ENCODE measurements around the gene GHITM. TPM values are rescaled to one million over a fixed set of nuclear protein-coding genes. Genes with fewer than 3 reads are reported as not detected.

GHITM gene
- total and polyA plus RNA-seq, 2 donors from 2014 or later, result 134 to 376 TPM

GRCh38 chr10:84172467-84173356 lies 33.4 kb downstream of the GHITM start:
- H3K4me1 ChIP-seq (ENCODE audit: control insufficient read depth in 2 of 3, insufficient read depth in 2 of 3, low read depth in 1 of 3, low read length in 3 of 3), result peaks cover 0 to 12% (median 0%) of the 10 kb centered on the region in 3 donors
- H3K9me3 ChIP-seq (ENCODE audit: control insufficient read depth in 2 of 3, insufficient read depth in 1 of 3, low read length in 3 of 3), result no peaks in the 10 kb centered on the region
- no peak for DNase-seq
- H3K27me3 ChIP-seq (ENCODE audit: control insufficient read depth, insufficient read depth, low read length), result no peaks in the 10 kb centered on the region
- no peak overlapping the region for H3K9ac ChIP-seq (ENCODE audit: low read length in 3 of 3)
- H3K4me3 ChIP-seq (ENCODE audit: low read length in 3 of 3), result no peak overlapping the region
- H3K27ac ChIP-seq (ENCODE audit: low read depth in 2 of 2, low read length in 2 of 2), result peak overlapping the region; percentile 53 to 56
- TF ChIP-seq, protein P1, sequence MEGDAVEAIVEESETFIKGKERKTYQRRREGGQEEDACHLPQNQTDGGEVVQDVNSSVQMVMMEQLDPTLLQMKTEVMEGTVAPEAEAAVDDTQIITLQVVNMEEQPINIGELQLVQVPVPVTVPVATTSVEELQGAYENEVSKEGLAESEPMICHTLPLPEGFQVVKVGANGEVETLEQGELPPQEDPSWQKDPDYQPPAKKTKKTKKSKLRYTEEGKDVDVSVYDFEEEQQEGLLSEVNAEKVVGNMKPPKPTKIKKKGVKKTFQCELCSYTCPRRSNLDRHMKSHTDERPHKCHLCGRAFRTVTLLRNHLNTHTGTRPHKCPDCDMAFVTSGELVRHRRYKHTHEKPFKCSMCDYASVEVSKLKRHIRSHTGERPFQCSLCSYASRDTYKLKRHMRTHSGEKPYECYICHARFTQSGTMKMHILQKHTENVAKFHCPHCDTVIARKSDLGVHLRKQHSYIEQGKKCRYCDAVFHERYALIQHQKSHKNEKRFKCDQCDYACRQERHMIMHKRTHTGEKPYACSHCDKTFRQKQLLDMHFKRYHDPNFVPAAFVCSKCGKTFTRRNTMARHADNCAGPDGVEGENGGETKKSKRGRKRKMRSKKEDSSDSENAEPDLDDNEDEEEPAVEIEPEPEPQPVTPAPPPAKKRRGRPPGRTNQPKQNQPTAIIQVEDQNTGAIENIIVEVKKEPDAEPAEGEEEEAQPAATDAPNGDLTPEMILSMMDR (IDR thresholded peaks at IDR 0.05; ENCODE audit: borderline replicate concordance, extremely low read depth, insufficient read depth), result no peak
- FAIRE-seq, result no peak
- no peaks in the 10 kb centered on the region for H3K36me3 ChIP-seq (ENCODE audit: control insufficient read depth in 2 of 3, insufficient read depth in 3 of 3, low read length in 3 of 3)
- intact Hi-C loops (cut with DNase I), result no loop called here

GRCh38 chr10:84173501-84173929 lies 34.2 kb downstream of the GHITM start, which contains the start of gene GPR15LG:
Gene GPR15LG, plus strand, starts transcription at chr10:84173801. Its CDS starts 51 bp downstream, at chr10:84173852.
- Histone ChIP-seq H3K36me3 (ENCODE audit: control insufficient read depth in 2 of 3, insufficient read depth in 3 of 3, low read length in 3 of 3) (no peaks in the 10 kb centered on the region), H3K4me1 (ENCODE audit: control insufficient read depth in 2 of 3, insufficient read depth in 2 of 3, low read depth in 1 of 3, low read length in 3 of 3) (peaks cover 0 to 12% (median 0%) of the 10 kb centered on the region in 3 donors), H3K9ac (ENCODE audit: low read length in 3 of 3) (no peak within 1 kb of the TSS), H3K27ac (ENCODE audit: low read depth in 2 of 2, low read length in 2 of 2) (peak within 1 kb of the TSS; percentile 1 to 56), H3K9me3 (ENCODE audit: control insufficient read depth in 2 of 3, insufficient read depth in 1 of 3, low read length in 3 of 3) (no peaks in the 10 kb centered on the region), H3K27me3 (ENCODE audit: control insufficient read depth, insufficient read depth, low read length) (no peaks in the 10 kb centered on the region), H3K4me3 (ENCODE audit: low read length in 3 of 3) (no peak within 1 kb of the TSS)
- no peak for FAIRE-seq
- TF ChIP-seq, protein P1 (IDR thresholded peaks at IDR 0.05; ENCODE audit: borderline replicate concordance, extremely low read depth, insufficient read depth), result no peak
- intact Hi-C loops (cut with DNase I), result no loop called here
- DNase-seq, result no peak

DNA sequence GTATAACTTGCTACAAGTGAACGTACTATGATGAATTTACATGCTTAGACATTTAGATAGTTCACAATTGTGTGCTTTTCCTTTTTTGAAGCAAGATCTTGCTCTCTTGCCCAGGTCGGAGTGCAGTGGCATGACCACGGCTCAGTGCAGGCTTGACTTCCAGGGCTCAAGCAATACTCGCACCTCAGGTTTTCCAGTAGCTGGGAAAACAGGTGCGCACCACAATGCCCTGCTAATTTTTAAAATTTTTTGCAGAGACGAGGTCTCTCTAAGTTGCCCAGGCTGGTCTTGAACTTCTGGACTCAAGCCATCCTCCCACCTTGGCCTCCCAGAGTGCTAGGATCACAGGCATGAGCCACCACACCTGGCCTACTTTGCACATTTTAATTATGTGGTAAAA lies 36.1 kb downstream of the GHITM start:
- Histone ChIP-seq H3K9me3 (ENCODE audit: control insufficient read depth in 2 of 3, insufficient read depth in 1 of 3, low read length in 3 of 3) (no peaks in the 10 kb centered on the region), H3K9ac (ENCODE audit: low read length in 3 of 3) (no peak overlapping the region), H3K27ac (ENCODE audit: low read depth in 2 of 2, low read length in 2 of 2) (no peak overlapping the region), H3K36me3 (ENCODE audit: control insufficient read depth in 2 of 3, insufficient read depth in 3 of 3, low read length in 3 of 3) (no peaks in the 10 kb centered on the region), H3K27me3 (ENCODE audit: control insufficient read depth, insufficient read depth, low read length) (no peaks in the 10 kb centered on the region), H3K4me3 (ENCODE audit: low read length in 3 of 3) (no peak overlapping the region), H3K4me1 (ENCODE audit: control insufficient read depth in 2 of 3, insufficient read depth in 2 of 3, low read depth in 1 of 3, low read length in 3 of 3) (peaks cover 0 to 14% (median 0%) of the 10 kb centered on the region in 3 donors)
- FAIRE-seq, result no peak
- intact Hi-C loops (cut with DNase I), result no loop called here
- TF ChIP-seq, protein P1 (IDR thresholded peaks at IDR 0.05; ENCODE audit: borderline replicate concordance, extremely low read depth, insufficient read depth), result no peak
- DNase-seq, result no peak

All from kidney (tissue), 14 donors.